IPS DF 4.7 (cell line): ENCODE data around the gene UST.
"Not testable (repeated sequence)": the region's sequence is repeated elsewhere in the genome, so short reads cannot be mapped to it uniquely, and the experiment has no call there.

Experiments used
- DNase-seq: peaks from one replicate; pipeline ENCODE4 v3.0.0-alpha.2; 2013; ENCODE audit warnings: low spot score; ENCODE audit errors: extremely low read depth

The UST gene

DNA sequence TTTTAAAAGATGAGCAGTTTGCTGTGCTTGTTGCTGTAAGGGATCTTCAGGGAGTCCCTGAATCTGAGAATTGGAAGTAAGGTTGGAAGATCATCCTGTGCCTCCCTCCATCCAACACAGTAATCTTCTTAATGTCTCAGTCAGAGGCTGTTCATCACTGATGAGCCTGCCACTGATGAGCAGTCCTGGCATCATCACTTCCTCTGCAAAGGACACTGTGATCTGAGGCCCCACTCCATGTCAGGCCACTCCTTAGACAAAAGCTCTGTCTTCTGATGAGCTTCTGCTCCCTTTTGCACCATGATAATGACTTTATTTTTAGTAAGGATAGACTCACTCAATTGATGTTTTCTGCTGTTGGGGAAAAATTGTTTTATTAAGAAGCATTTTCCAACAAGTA lies 121.0 kb downstream of the UST start:
- DNase-seq = no peak

DNA sequence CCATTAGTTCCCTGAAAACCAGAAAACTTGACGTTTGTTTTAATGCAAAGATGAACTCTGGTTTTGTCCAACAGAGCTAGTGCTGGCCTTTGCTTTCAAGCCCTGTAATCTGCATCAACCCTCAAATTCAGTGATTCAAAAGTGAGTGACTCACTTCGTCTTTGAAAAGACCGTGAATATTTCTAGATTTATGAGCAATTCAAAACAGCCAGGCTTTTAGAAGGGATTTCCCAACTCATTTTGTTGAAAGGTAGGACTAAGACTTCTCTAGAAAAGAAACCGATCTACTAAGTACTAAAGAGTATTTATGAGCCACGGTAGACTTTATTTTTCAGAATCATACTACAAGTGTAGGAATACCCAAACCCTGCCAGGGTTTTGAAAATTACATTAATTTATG lies 121.5 kb downstream of the UST start:
- DNase-seq = no peak

DNA sequence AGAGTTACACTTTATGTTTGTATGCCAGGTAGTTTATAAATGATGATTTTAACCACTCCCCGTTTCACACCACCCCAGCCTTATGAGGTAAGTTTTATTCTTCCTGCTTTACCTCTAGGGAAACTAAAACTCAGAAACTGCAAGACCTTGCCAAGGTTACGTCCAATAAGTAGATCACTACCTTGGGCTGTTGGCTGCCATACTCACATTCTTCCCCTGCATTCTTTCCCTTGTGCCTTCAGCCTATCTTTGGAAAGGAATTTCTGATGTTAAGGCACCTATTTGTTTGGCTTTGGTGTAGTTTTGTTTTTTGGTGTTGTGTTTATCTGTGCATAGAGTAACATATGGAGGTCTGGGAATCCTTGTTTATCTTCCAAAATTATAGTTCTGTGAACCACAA lies 122.1 kb downstream of the UST start:
- DNase-seq = no peak

GRCh38 chr6:148869585-148869984 lies 122.8 kb downstream of the UST start:
- DNase-seq = no peak

DNA sequence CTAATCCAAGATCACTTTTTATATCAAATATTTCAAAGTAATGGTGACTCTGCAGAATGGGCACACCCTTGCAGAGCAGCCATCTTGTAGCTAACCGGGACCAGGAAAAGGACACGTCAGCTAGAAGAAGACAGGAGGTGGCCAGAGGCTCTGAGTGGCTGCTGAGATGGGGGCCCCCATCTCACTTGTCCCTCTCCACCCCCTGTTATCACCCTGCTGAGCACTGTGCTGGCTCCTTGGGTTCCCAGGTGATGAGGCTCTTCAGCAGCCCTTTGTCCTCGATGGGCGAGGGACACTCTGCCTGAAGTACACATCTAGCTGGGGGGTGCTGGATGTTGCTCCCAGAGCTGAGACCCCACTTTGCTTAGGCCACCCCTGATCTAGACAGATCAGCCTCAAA lies 126.3 kb downstream of the UST start:
- no peak for DNase-seq

- no peak for DNase-seq
These were observed 127.0 kb downstream of the UST start for GRCh38 chr6:148873868-148874267.

DNA sequence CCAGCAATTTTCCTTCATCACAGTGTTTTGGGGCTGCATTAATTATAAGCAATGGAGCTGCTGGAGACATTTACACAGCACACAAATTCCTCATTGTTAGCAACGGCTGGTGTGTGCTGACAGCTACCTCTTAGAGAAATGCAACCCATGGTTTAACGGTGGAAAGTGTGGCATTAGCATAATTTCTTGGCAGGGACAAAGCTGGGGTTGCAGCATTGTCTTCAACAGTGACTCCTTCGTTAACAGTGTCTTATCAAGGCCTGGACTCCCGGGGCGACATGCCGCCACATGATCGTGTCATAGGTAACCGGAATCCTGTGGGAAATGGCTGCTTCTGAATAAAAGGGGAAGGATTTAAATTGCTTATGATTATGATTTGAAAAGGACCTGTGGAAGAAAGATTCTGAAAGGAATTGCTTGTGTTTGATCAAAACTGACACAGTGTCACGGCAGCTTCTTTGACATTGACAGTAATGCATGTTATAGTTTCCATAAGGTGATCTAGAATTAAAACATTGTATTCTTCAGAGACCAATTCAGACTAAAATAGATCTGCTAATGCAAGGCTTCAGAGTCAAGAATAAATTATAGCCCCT lies 128.0 kb downstream of the UST start:
- DNase-seq = no peak

DNA sequence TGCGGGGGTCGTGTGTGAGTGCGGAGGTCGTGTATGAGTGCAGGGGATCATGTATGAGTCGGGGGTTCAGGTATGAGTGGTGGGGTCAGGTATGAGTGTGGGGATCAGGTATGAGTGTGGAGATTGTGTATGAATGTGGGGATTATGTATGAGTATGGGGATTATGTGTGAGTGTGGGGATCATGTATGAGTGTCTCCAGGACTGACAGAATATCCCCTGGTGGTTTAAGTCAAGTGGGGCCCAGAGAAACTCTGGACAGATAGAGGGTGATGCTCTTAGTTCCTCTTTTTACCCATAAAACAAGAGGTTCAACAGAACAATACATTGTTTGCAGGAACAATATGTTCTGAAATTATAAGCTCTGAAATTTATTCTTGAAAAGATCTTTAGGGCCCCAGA lies 131.9 kb downstream of the UST start:
- no peak for DNase-seq

DNA sequence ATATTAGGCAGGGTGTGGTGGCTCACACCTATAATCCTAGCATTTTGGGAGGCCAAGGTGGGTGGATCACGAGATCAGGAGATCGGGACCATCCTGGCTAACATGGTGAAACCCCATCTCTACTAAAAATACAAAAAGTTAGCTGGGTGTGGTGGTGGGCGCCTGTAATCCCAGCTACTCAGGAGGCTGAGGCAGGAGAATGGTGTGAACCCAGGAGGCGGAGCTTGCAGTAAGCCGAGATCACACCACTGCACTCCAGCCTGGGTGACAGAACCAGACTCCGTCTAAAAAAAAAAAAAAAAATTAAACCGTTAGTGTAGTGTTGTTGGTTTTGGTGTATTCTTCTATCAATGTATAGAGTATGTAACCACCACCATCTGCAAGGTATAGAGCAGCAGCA lies 133.9 kb downstream of the UST start:
- not testable (repeated sequence) for DNase-seq

DNA sequence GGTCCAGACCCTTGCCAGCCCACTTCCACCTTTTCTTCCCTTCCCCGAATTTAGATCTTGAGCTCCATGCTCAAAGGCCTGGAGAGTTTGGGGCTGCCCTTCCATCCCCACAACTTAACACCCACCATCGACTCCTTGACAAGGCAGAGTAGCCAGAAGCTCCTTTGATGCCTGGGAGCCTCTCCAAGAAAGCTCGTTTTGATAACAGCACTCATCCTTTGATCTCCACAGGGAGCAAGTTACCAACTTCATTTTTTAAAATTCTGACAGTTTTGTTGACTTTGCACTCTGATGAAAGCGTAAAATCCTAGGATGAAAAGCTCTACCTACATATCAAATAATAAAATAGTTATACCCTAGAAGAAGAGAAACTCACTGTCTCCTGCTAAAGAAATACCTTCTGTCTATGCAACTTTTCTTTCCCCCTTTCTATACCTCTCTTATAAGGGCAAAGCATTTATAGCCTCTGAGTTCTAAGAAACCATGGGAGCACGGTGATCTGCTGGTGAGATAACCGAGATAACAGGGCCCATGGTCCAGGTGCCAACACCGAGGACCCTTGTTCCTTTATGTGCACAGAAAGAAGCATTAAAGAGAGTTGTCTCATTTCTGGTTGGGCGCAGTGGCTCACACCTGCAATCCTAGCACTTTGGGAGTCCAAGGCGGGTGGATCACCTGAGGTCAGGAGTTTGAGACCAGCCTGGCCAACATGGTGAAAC lies 134.9 kb downstream of the UST start:
- DNase-seq = no peak

DNA sequence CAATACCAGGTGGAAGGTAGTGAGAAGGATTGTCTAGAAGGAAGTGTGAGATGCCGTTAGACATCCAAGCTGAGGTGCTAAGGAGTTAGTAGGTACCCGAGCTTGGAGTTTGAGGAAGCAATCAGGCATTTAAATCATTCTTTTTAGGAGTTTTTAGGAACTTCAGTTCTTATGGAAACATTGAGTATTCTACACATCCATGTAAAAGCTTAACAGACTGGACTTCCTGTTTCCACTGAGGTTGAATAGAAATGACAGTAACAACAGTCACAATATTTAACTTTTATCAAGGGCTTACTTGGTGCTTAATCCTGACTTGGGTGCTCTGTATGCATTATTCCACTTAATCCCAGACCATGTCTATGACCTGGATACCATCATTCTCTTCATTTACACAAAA lies 136.4 kb downstream of the UST start:
- no peak for DNase-seq

GRCh38 chr6:148884461-148884860 lies 137.6 kb downstream of the UST start:
- no peak for DNase-seq

DNA sequence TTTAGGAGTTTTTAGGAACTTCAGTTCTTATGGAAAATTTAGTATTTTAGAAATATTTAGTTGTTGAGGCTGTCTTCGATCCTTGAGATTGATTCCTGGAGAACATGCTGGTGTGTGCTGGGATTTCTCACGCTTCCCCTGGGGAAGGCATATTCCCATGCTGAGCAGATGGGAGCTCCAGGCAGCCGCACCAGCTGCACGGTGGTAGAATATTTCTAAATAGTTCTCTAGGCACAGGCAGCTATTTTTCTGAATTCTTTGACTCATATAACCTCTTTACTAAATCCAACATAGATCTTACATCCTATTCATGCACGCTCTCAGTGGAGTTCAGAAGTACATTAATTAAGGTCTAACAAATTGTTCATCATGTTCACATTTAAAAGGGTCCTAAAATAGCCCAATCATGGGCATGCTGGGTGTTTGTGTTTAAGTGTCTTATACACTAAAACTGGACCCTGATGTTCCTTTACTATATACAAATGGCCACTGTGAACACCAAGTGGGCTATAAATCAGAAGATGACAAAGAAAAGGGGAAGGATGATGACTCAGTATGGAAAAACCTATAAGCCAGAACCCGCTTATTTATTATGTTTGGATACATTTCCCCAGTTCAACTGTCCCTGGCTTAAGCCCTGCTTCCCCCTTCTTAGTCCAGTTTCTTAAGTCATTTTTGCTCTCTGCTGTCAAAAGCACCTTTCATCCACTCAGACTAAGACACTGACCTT lies 138.5 kb downstream of the UST start:
- no peak for DNase-seq

DNA sequence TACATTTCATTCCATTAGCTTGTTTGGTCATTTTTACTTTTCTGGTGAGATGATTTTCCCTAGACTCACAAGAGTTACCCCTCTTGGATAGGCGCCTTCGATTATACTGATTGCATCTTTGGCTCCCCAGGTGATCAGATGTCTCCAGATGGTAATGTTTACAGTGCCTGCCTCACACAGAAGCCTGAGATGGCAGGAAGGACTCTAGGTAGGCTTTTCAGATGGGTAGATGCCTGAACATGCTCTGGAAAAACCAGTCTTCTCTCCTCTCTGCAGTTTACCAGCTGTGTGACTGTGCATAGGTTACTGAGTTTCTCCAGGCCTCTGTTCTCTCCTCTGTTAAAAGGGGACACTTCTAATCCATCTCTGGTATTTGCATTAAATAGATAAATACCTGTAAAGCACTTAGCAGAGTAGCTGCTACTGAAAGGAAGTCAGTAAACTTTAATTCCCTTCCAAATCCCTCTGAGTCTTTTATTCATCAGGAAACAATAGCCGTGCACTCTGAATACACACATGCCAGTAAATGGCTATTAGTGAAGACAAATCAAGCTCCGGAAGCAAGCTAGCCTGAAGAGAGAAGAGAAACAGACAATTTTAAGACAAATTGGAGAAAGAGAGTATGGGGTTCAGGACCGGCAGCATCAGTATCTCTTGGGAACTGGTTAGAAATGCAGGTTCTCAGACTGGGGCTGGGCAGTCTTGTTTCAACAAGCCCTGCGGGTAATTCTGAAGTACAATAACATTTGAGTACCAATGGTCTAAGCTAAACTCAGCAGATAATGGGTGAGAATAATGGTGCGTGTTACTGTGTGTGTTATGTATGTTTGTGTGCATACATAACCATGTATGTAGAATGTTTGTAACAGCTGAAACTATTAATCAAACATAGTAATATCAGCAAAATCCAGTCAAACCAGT lies 139.4 kb downstream of the UST start:
- DNase-seq = no peak

GRCh38 chr6:148887181-148887580 lies 140.4 kb downstream of the UST start:
- DNase-seq = no peak

- DNase-seq = no peak
These were observed 142.0 kb downstream of the UST start for GRCh38 chr6:148888856-148889255.

DNA sequence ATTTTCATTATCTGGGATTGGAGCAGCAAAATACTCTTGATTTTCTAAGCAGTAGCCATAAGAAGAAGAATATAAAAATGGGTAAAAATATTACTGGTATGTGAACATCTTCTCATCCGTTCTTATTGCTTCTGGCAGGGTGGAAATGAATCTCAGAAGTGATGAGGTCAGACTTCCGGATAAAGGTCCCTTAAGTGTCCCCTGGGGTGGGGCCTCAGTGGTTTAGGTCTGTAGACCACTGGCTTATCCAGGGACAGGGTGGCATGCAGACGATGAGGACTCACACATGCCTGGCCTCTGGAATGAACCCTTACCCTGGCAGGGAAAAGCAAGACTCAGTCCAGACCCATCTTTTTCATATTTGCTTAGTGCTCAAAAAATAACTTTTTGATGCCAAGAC lies 143.3 kb downstream of the UST start:
- DNase-seq = no peak

GRCh38 chr6:148890652-148891404 lies 144.0 kb downstream of the UST start:
- no peak for DNase-seq

- DNase-seq = no peak
These were observed 144.6 kb downstream of the UST start for GRCh38 chr6:148891405-148891783.

- no peak for DNase-seq
These were observed 145.4 kb downstream of the UST start for GRCh38 chr6:148892247-148892646.

- DNase-seq = no peak
These were observed 146.2 kb downstream of the UST start for GRCh38 chr6:148893073-148893472.
